Fibroblast of upper back skin (primary cell): ENCODE data around the gene AFAP1.
A peak's percentile ranks its signal among the peaks of the same experiment; 100 is the strongest.
"Not testable (repeated sequence)": the region's sequence is repeated elsewhere in the genome, so short reads cannot be mapped to it uniquely, and the experiment has no call there.

Experiments used
- DNase-seq: peaks from one replicate; pipeline ENCODE4 v3.0.0-alpha.2; 2013

AFAP1 gene

GRCh38 chr4:7944599-7945220 lies 5.0 kb upstream of the AFAP1 start:
- DNase-seq: no peak

GRCh38 chr4:7943688-7944087 lies 4.0 kb upstream of the AFAP1 start:
- not testable (repeated sequence) for DNase-seq

GRCh38 chr4:7943211-7943610 lies 3.5 kb upstream of the AFAP1 start:
- no peak for DNase-seq

GRCh38 chr4:7941965-7942496 lies 2.4 kb upstream of the AFAP1 start:
- DNase-seq: no peak

DNA sequence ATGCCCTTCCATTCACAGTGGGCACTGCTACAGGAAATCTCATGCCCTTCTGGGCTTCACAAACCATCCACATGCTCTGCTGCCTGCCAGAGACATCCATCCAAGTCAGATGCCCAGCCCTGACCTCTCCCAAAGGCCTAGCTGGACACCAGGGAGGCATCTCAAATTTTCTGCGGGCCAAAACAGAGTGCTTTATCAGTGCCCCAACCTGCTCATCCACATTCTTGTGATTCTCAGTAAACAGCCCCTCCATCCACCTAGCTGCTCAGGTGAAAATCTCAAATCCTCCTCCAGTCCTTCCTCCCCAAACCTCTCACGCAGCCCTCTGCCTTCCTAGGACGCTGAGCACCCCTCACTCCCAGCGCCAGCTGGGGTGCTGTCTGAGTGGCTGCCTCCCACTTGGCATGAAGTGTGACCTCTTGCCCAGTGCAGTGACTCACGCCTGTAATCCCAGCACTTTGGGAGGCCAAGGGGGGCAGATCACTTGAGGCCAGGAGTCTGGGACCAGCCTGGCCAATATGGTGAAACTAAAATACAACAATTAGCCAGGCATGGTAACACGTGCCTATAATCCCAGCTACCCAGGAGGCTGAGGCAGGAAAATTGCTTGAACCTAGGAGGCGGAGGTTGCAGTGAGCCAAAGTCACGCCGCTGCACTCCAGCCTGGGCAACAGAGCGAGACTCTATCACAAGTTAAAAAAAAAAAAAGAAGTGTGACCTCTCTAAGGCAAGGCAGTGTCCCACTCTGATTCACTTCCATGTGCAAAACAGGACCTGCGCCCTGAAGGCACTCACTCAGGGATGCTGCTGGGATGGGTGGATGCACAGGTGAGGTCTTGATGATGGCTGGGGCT lies 1.7 kb upstream of the AFAP1 start:
- no peak for DNase-seq

DNA sequence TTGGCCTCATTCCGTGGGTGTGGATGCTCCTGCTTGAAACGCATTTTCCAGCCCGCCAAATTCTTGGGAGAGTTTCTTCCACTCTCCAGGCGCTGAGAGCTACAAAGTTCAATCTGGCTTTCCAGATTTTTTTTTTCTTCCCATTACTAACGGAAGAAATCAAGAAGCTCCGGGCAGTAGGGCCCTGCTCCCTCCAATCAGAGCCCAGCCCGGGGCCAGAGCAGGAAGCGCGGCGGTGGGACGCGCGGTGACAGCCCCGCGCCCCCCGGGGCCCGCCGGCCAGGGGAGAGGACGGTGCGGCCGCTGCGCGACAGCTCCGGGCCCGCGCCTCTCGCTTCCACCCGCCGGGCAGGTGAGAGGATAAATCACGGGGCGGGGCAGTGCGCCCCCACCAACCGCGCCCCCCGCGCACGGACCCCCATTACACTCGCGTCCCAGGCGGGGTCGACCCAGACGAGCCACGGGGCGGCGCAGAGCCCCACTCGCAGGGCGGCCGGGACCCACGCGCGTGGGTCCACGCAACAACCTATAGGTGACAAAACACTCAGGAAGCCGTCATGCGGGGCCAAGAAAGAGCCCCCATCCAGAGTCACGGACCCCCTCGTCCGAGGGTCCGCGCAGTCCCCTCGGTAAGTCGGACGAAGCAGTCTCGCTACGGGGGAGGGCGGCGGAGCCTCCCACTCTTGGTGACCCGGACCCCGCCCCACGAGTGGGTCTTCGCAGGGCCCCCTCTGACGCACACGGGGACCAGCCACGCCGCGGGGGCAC lies 868 bp downstream of the AFAP1 start:
- peak; percentile 36 for DNase-seq

- no peak for DNase-seq
These were observed 1.4 kb downstream of the AFAP1 start for GRCh38 chr4:7938266-7938608.

GRCh38 chr4:7937006-7937405 lies 2.7 kb downstream of the AFAP1 start:
- DNase-seq: peak; percentile 41

- DNase-seq: peak; percentile 54
These were observed 5.8 kb downstream of the AFAP1 start for GRCh38 chr4:7933651-7934510.

DNA sequence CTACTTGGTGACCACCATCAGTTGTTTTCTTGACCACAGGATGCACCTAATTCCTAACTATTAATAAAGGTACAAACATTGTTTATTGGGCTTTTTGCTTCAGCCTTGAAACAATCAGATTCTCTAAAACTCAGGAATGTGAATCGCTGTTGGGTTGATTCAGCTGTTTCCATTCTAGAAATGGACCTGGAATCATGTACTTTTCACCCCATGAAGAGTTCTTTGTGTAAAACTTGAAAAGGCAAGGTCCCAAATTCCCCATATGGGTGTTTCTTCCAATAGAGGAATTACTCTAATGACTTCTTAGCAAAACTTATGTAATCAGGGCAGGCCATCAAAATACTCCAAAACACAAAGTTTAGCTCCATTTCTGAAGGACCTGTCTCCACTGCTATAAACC lies 7.4 kb downstream of the AFAP1 start:
- DNase-seq: no peak

GRCh38 chr4:7929118-7929951 lies 10.3 kb downstream of the AFAP1 start:
- no peak for DNase-seq

DNA sequence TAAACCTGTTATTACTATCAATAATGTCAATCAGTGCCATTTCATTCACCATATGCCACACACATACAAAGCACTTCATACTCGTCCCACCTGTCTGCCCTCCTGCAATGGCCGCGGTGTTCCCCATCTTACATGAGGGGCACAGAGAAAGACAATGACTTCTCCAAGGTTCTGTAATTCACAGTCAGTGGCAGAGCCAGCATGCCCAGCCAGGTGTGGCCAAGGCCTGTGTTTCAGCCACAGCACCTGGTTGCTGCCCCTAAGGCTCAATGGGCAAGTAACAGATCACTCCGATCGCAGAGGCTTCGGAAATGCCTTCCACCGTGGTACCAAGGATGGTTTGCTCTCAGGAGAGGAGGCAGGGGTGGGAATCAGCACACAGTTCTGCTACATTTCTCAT lies 10.9 kb downstream of the AFAP1 start:
- DNase-seq: no peak

DNA sequence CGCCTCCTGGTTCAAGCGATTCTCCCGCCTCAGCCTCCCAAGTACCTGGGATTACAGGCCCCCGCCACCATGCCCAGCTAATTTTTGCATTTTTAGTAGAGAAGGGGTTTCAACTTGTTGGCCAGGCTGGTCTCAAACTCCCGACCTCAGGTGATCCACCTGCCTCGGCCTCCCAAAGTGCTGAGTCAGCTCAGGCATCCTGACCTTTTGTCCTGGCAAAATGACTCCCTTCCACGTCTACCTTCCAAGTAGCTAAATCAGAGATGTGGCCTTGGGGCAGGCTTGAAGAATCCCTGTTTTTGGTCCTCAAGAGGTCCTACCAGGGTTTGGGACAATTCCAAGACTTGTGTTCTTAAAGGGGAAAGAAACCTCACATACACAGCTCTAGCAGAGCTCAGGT lies 12.8 kb downstream of the AFAP1 start:
- DNase-seq: no peak

GRCh38 chr4:7924570-7924969 lies 15.1 kb downstream of the AFAP1 start:
- DNase-seq: no peak

DNA sequence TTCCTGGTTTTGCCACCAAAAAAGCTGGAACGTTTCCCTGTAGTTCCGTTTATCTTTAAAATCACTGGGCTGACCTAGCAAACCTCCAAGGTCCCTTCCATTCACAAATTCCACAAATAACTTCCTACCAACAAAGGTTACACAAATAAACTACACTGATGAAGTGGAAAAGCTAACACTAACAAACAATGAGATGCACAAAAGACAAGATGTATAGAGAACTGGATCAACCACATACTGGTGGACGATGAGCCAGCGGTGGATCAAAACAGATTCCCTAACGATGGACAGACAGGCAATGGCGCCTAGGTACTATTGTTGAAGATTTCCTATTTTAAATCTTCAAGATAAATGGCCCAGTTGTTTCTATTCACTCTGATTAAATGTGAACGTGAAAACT lies 15.5 kb downstream of the AFAP1 start:
- no peak for DNase-seq

DNA sequence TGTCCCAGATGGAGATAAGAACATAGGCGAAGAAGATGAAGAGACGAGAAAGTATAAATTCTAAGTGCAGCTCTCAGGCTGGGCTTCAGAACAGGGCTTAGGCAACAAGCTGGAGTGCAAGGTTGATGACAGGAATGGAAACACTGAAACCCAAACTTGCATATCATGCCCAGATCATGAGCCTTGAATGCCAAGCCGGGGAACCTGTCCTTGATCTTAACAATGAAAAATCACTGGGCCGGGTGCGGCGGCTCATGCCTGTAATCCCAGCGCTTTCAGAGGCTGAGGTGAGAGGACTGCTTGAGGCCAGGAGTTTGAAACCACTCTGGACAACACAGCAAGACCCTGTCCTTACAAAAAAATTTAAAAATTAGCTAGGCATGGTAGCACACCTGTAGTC lies 17.2 kb downstream of the AFAP1 start:
- no peak for DNase-seq

- DNase-seq: no peak
These were observed 20.7 kb downstream of the AFAP1 start for GRCh38 chr4:7918981-7919380.

DNA sequence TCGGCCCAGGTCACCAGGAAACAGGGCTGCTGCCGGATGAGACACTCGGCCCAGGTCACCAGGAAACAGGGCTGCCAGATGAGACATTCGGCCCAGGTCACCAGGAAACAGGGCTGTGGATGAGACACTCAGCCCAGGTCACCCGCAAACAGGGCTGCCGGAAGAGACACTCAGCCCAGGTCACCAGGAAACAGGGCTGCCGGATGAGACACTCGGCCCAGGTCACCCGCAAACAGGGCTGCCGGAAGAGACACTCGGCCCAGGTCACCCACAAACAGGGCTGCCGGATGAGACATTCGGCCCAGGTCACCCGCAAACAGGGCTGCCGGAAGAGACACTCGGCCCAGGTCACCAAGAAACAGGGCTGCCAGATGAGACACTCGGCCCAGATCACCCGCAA lies 21.5 kb downstream of the AFAP1 start:
- DNase-seq: not testable (repeated sequence)

DNA sequence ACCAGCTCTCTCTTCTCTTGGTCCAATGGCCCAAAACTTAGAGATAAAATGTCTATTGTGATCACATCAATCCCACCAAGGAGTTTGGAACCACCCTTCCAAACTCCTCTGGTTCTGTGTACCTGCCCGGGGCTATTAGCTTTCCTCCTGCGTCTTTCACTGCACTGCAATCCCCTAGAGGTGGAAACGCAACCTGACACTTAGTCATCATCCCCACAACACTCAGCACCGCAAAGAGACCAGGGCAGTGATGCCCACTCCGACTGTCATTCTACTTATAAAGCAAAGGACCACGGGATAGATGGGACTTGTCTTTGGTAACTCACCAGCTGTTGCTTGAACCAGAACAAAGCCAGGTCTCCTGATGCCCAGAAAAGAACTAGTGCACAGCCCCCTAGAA lies 22.0 kb downstream of the AFAP1 start:
- no peak for DNase-seq

GRCh38 chr4:7915875-7916242 lies 23.8 kb downstream of the AFAP1 start:
- DNase-seq: no peak

- DNase-seq: no peak
These were observed 26.8 kb downstream of the AFAP1 start for GRCh38 chr4:7912826-7913225.
